Measurements from ENCODE around the gene KBTBD12.

Gene KBTBD12

DNA sequence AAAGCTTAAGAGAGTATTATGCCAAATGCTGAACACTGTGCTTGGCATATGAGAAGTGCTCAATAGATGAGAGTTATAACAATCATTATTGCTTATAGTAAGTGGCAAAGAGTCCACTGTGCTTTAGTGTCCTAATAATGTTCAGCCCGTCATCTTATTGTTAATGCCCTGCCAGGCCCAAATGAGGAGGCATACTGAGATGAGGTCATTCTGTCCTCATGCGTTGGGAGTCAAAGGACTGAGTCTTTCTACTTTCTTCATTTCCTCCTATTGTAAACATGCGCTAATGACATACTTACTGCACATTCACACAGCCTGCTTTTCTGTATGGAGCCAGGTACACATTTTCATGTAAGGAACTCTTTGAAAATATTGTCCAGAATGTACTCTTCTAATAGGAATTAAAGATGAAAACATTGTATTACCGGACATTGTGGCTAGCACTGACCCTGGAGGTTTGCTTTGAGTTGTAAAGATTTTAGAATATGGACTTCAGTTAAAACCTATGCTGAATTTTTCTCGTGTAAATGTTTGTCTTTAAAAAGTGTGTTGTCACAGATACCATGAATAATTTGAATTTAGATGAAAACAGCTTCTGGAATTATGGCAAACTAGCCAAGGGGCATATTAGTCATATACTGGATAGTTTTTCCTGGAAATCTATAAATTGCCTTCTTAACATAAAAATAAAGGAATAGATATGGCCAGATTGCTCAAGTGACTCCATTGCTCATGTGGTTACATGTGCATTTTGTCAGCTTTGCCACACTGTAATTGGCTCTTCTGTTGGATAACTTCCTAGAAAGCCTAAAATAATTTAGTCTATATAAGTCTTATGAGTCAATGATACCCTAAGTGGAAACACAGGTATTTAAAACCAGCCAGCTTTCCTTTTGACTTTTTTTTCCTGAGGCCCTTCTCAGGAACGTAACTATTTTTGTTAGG is 38.3 kb downstream of the KBTBD12 start:
- DNase-seq = no peak

DNA sequence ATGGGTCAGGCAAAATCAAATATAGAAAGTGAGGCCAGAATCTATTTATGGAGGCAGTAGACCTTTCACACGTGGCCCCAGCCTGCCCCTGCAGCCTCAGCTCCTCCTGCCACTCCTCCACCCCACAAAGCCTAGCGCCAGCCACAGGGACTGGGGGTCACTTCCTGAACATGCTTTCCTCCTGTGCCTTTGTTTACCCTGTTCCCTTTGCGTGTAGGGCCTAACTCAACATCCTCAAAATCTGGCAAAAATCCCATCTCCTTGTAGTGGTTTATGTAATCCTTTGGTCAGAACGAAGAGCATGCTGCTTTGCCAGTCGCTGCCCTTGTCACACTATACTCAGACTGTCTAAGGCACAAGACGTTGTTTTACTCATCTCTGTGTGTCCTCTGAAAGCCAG is 39.6 kb downstream of the KBTBD12 start:
- no peak for DNase-seq

DNA sequence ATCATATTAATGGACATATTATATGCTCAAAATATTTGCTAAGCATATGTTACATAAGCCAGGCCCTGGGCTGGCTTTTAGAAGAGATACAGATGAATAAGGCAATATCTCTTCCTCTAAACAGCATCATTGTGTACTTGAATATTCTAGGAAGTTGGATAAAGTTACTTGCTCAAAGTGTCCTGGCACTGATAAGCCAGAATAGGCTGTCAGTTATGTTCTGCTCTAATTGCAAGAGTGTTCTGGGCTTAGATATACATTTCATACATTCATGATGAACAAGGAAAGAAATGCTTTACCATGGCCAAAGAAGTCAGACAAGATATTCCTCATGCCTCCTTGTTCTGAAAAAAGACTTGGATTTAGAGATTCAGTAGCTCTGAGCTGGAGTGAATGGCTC is 40.7 kb downstream of the KBTBD12 start:
- DNase-seq = no peak

DNA sequence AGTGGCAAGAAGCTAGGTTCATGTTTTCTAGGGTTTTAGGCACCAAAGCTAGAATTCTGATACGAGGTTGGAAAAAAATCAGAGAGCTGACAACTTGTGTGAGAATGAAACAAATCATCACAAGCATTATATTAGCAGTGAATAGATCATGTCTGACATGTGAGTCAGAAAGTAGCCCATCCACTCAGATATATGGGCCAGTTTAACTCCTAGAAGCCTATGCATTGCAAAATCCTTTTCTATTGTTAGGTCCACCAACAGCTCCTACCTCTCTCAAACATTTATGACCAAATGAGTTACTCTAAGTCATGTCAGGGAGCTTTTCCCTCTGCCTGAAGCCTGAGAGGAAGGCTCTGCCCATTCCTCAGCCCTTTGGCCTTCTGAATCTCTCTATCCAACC is 44.0 kb downstream of the KBTBD12 start:
- DNase-seq = no peak

DNA sequence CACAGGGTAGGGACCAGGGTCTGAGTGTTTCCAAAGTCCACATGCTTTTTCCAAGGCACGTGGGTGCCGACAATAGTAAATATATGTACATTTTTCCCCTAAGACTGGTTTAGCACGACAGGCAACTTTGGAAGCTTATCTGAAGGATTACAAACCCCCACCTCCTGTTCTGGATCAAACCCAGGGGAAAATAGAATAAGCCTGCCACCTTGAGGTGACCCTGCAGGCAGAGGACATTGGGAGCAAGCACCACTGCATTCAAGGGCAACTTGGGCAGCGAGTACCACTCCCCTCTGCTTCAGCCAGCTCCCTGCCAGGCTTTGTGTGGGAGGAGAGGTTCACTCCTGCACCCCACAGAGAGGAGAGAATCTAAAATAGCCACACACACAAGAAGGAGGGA is 44.8 kb downstream of the KBTBD12 start:
- DNase-seq = no peak

DNA sequence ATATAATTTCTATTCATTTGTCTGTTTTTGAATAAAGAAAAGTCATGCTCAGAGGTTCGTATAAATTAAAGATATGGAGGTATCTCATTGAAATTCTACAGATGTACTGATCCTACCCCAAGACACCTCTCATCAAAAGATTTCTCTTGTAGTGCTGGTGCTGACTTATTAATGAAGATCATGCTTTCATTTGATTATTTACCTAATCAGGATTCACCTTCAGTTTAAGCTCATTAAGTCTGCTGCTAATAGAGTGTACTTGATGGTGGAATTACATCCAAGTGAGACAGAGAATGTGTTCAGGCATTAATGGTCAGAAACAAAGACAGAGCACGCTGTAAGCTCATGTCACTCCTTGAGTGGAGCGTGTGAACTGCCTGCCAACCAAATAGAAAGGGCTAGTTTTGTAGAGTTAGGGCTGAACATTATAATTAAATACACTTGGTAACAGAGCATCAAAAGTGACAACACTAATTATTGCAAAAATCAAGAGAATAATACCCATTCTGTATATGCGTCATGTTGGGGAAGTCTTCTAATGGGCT is 45.5 kb downstream of the KBTBD12 start:
- no peak for DNase-seq

DNA sequence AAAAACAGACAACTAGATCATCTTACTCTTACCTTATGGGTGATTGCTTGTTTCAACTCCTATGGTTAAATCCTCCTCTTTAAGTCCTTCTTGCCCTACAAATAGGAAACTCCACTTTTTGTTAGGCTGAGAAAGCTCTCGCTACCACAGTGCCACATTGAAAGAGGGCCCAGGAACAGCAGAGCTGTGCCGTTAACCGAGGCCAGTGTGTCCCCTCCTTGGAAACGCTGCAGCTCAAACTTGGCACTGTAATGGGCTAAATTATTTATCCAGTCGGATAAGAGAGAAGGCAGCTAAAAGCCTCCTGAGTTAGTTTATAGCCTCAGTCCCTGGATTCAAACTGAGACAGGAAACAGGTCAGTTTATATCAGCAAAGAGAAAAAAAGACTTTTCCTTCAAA is 46.1 kb downstream of the KBTBD12 start:
- DNase-seq = no peak

DNA sequence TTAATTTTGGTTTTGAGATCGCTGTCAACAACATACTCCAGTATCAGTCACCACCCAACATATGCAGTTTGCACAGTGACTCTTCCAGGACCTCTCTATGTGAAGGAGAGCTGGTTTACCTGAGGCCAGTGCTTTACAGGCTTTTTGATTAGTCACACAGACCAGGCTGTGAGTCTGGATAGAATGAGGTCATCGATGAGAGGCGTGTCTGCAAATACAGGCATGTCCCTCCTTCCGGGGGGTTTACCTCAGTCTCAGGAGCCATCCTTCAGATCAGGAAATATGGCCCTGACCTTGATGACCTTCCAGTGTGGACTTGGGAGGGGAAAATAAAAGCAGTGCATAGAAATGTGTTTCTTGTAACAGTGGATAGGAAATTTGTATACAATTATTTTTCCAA is 46.9 kb downstream of the KBTBD12 start:
- no peak for DNase-seq

DNA sequence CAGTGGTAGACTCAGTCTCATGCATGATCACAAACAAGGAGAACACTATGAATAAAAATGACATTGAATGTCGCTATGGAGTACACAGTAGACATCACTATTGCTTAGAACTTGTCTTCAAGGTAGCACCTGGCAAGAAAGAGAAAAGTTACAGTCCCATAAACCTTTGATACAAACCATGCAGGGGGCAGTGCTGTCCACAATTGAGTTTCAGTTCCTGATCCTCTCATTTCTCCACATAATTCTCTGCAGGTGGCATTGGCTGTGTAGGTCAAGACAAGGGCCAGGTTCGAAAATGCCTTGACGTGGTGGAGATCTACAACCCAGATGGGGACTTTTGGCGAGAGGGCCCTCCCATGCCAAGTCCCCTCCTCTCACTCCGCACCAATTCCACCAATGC is 47.9 kb downstream of the KBTBD12 start:
- DNase-seq = no peak

DNA sequence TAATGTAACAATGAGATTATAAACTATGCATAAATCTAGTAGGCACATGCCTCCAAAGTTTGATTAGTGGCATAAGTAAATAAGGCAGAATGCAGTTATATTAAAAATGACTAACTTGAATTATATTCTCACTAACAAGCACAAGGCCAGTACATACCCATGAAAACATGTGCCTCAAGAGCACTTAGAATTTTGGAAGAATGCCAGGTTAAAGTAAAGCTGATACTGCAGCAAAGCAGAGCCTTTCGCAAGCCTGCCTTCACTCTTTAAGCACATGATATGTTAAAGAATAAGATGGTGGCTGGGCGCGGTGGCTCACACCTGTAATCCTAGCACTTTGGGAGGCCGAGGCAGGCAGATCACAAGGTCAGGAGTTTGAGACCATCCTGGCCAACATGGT is 49.0 kb downstream of the KBTBD12 start:
- DNase-seq = no peak

DNA sequence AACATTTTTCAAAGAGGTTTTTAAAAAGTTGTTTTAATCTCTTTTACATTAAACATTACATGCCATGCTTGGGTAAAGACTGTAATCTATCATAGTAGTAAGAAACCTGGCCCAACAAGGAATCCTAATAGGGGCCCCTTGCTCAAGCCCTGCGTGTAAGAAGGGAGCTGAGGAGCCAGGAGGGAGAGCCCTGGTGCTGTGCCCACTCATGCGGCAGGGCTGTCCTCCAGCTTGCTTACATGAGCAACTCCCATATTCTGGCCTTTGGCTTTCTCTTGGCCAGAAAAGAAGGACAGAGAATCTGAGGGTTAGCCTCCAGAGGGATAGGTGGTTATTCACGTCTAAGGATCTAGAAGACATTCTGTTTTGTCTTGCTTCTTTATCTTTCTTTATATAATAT is 49.8 kb downstream of the KBTBD12 start:
- DNase-seq = no peak

DNA sequence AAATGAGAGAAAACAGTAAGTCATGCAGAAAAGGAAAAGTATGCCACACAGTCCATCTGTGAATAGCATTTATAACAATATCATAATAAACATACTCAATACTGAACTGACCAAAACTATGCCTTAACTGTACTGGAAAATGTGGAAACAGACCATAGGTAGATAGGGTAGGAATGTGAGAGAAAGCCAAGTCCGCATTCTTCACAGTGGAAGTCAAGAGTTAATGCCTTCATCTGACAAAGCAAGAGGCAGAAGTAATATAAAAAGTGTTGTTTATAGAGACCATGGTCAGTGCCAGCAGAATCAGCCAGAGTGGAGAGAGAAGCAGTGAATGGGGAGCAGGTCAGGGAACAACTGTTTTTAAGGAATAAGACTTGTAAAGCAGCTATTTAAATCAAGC is 52.3 kb downstream of the KBTBD12 start:
- no peak for DNase-seq

DNA sequence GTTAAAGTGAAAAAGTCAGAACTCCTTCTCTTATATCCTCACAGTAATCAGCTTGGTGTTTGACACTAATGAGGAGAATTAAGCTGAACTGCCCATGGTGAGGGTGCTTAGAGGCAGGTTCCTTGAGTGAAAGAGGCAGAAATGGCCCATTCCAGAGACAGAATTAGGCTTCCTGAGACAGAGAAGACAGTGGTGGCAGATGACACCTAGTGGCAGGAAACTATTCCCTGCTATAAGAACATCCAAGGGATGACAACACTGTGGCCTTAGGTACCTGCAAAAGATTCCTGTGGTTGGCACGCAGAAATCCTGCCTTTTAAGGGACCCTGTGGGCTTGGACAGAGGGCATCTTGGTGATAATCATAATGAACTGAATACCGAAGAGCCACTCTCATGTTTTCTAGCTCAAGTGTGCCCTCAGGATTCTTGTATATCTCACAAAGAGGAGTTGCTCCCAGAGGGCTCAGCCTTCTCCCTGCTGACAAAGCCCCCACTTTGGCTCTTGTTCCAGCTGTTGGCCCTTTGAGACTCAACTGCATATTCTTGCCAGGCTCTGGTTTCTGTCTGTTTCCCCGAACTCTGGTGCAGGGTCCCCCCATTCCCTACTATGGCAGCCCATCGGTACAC is 56.0 kb downstream of the KBTBD12 start:
- DNase-seq = no peak

DNA sequence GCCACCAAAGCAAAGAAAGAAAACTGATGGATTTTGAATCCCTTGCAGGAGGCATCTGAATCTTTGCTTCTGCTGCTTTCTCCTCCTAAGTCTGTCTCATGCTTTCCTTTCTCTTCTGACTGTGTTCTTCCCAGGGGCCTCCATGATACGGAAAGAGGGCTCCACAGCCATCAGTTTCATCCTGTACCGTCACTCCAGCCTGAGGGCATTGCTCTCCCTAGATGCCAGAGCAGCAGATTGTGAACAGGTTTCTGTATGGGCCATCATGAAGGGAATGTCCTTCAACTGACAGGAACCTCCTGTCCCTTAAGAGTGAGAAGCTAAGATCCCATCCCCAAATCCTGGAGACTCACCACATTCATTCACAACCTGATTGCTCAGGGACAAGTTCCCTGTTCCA is 59.2 kb downstream of the KBTBD12 start:
- no peak for DNase-seq

DNA sequence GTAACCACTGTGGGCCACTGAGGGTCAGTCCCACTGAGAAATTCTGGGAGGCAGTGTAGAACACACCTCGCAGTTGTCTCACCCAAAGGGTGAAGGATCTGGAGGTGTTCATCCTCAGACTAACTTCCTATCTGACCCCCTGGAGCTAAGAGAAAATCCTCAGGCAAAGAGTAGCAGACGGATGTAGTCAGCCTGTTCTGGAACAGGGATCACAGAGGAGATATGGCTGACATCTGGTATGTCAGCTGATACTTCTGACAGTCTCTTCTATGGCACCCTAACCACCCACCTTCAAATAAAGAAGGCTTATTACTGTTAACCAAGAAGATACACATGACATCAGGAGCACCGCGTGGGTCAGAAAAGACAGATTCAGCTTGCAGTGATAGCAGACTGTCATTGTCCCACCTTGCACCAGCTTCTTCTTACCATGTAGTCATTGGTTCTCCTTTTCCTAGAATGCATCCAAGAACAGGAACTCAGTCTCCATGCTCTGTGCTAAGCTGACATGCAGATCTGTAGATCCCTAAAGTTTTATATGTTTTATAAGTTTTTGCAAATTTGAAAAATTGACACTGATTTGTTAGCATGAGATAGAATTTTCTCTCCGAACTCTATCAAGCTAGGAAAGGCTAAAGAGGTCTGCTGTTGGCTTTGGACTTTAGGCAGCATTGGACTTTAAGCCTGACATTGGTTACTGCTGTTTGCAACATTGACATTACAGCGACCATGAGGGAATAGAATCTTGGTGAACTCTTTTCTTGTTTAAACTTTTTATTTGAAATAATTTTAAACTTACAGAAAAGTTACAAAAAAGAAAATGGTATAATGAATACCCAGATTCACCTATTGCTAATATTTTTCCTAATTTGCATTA is 60.4 kb downstream of the KBTBD12 start:
- DNase-seq = no peak

DNA sequence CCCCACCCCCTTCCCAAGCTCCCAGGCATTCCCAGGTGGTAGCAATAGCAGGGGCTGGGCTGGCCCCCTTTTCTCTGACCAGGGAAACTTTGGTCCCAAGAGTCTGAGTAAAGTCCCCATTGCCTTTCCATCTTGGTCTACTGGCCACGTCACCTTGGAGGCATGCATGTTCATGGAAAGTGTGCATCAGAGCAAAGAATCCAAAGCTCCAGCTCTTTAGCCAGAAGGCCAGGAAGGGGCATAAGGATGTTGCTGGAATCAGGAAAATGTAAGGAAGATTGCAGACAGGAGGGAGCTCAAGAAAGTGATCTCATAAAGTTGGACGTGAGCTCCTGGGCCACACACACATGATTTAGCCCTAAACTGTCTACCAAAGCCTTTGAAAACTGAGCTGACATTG is 63.6 kb downstream of the KBTBD12 start:
- DNase-seq = no peak

DNA sequence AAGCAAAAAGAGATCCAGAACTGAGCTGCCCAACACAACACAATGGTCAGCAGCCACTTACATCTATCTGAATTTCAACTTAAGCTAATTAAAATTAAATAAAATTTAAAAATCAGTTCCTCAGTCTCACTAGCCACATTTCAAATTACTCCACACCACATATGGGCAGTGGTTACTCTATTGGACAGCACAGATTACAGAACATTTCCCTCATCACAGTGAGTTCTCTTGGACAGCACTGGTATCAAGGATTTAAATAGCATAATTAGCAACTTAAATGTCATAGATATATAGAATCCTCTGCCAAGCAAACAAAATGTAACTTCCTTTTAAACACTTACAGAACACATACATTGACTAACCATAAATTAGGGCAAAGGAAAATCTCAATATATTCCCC is 64.4 kb downstream of the KBTBD12 start:
- no peak for DNase-seq

DNA sequence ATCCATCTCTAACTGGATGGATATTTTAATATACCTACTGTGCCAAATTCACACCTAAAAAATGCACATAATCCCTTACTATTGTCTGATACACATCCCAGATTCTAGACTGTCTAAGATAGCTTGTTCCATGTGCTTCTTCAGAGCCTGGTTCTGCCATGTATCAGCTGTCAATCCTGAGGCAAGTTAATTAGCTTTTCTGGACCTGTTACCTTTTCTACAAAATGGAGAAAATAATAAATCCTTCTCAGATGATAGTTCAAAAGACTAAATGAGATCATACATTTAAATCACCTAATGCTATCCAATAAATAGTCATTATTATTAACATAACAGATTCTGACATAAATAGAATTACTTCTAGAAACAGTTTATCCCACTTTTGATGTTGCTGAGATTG is 66.1 kb downstream of the KBTBD12 start:
- no peak for DNase-seq

DNA sequence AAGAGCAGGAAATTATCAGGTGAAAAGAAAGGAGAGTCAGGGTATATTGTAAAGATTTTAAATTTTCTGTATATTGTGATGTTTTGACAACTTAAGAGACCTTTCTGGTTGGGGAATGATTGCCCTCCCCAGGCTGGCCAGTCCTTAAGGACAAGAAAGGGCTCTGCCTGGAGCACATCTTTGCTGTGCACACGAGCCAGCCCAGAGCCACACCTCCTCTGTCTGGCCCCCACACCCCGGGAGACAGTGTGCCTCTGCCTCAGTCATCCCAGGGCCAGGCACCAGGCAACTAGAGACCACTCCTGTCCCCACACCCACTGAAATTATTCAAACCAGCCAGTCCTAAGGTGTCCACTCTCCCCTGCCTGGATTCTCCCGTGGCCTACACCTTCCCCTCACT is 67.1 kb downstream of the KBTBD12 start:
- DNase-seq = no peak

DNA sequence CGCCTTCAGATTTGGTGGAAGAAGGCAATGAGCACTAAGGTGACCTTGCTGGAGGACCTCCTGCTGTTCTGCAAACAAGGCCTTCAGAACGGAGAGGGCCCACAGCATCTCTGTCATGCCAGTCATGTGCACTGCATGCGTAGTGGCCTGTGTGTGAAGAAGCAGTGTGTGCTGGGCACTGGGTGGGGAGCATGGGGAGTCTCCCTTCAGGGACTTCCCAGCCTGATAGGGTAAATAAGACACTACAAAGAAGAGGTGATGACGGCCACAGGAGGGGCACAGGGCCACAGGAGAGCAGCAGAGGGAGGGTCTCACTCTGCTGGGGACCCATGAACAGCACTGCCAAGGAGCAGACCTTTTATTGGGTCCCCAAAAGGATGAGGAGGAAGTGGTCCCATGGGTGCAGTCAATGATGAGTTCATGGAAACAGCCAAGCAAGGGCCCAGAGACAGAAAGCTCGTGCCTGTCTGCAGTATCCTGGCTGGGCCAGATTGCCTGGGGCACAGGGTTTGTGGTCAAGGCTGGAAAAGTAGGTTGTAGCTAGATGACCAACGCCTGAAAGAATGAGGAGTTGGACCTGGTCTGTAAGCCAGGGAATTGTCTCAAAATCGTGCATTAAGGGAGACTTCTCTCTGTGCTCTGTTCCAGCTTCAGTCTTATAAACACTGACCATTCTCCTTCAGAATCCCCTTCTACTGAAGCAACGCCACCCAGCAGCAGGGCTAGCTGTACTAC is 69.4 kb downstream of the KBTBD12 start:
- no peak for DNase-seq

DNA sequence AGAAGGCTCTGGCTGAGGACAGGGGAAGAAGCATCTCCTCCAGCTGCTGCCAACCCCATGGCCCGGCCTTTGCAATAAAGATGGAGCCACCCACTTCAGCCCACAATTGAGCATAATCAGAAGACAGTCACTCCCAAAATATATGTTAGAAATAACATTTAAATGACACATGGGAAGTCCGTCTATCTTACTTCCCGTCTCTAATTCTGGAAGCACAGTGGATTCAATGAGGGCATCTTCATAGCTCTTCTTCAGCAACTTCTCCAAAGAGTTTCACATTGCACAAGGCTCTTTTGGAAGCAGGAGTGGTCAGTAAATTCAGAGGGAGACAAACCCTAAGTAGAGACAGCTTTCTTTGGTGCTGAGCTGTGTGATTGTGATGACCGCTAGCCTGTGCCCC is 70.2 kb downstream of the KBTBD12 start:
- DNase-seq = no peak

DNA sequence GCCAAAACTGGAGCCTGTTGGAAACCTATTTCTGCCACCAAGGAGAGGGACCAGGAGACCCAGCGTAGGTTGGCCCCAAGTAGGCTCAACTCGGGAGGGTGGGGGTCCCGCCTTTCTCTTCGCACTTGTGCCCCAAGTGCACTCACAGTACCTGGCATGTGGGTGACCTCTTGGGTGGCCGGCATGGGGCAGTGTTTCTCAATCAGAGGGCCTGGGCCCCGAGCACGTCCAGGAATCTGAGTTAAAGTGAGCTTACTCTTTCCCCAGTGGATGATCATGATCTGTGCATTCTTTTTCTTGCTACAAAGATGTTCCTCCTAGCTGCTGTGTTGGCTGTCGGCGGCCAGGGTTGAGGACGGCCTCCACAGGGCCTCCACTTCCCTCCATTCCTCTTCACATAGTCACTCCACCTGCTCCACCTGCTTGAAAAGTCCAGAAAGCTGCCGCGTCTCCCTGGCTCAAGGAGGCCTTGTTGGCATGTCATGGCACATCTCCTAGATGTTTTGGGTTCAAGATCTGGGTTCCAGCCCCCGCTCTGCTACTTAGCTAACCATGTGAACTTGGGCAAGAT is 70.7 kb downstream of the KBTBD12 start:
- no peak for DNase-seq

All from activated effector memory CD4-positive, alpha-beta T cell treated with Interleukin-2 at 50 U/mL for 16 hours (primary cell).